LNCaP clone FGC (cell line): ENCODE data around the gene EPHB1.

ENCODE experiments used
- DNase-seq: peaks from one replicate; pipeline ENCODE4 v3.0.0-alpha.2; 2011; ENCODE audit warnings: low read depth
- H3K4me3 ChIP-seq: 2 replicates; pipeline ENCODE4 v1.5.1; 2011; ENCODE audit warnings: mild to moderate bottlenecking, low read depth, low read length, control low read depth
- TF ChIP-seq, protein P1 (sequence below): IDR thresholded peaks from 2 replicates; pipeline ENCODE4 v1.5.1; 2012; ENCODE audit warnings: mild to moderate bottlenecking; ENCODE audit not compliant: control insufficient read depth, insufficient read depth; ENCODE audit errors: extremely low read depth

EPHB1 gene

GRCh38 chr3:134922866-134923265, 127.8 kb downstream of the EPHB1 start:
- TF ChIP-seq, protein P1, sequence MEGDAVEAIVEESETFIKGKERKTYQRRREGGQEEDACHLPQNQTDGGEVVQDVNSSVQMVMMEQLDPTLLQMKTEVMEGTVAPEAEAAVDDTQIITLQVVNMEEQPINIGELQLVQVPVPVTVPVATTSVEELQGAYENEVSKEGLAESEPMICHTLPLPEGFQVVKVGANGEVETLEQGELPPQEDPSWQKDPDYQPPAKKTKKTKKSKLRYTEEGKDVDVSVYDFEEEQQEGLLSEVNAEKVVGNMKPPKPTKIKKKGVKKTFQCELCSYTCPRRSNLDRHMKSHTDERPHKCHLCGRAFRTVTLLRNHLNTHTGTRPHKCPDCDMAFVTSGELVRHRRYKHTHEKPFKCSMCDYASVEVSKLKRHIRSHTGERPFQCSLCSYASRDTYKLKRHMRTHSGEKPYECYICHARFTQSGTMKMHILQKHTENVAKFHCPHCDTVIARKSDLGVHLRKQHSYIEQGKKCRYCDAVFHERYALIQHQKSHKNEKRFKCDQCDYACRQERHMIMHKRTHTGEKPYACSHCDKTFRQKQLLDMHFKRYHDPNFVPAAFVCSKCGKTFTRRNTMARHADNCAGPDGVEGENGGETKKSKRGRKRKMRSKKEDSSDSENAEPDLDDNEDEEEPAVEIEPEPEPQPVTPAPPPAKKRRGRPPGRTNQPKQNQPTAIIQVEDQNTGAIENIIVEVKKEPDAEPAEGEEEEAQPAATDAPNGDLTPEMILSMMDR, result no peak
- no peak for DNase-seq
- H3K4me3 ChIP-seq, result no peak overlapping the region

DNA sequence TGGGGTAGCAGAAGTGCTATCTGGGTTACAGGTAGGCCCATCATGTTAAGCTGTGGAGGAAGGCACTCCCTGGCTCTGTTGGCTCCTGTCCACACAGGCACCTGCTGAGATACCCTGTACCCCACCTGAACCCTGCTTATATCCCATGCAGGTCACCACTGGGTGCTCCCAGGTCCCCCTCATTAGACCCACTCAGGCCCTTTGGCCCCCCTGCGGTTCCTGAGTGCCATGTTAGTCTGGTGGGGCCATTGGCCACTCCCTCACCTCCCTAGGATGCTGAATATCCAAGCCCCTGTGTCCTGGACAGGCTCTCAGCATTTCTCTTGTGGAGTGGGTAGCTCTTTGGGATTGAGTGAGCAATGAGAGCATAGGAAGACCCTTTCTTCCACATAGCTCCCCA, 128.2 kb downstream of the EPHB1 start:
- DNase-seq, result no peak
- no peak overlapping the region for H3K4me3 ChIP-seq
- TF ChIP-seq, protein P1, result no peak

DNA sequence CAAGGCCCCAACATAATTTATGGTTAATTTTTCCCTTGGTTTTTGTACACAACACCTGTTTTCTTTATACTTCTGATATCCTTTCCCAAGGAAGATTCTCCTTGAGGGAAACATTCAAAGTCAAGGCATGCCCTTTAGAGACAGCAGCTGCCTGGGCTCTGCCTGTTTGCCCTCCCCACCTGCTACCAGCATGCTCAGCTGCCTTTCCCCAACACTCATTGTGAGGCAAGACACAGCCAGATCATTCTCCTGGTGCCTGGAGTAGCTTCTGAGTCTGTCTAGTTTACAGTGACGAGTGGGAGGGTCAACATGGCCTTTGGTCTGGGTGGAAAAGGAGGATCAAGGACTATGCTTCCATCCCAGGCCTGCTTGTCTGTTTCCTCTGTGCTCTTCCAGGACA, 132.5 kb downstream of the EPHB1 start:
- H3K4me3 ChIP-seq, result no peak overlapping the region

DNA sequence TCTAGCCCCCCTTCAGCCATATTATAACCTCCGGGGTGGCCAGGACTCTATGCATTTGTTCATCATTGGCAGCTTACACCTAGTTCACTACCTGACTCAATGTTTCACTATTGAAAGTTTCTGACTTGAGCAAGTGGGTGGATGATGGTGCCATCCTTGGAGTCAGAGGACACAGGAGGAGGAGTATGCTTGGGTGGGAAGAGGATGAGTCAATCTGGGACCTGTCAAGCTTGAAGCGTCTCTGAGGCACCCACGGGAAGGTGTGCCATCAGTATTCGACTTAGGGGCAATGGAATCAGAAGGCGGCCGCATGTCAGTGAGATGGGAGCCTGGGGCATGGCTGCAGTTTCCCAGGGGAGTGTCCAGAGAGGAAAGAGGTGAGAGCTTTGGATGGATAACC, 133.3 kb downstream of the EPHB1 start:
- no peak for DNase-seq
- TF ChIP-seq, protein P1, result no peak
- H3K4me3 ChIP-seq, result no peak overlapping the region

More for the DNA sequence above, 132.5 kb downstream of the EPHB1 start:
- TF ChIP-seq, protein P1, result no peak
- no peak for DNase-seq

GRCh38 chr3:134928819-134929218, 133.8 kb downstream of the EPHB1 start:
- no peak overlapping the region for H3K4me3 ChIP-seq
- TF ChIP-seq, protein P1, result no peak
- DNase-seq, result no peak

DNA sequence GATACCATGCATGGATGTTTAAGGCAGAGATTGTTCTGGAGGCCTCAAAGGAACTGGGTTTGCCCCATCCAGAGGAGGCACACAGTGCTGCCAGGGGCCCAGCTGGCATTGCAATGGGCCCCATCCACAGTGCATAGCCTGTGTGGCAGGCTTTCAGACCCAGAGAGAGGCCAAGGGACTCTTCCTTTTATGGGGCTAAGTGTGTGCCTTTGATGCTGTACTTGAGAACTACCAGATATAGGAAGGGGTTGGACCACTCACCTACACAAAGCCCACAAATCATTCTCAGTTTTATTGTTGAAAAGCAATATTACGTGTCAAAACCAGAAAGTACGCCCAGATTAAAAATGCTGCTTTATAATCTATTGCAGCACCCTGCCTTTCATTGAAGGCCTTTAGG, 134.9 kb downstream of the EPHB1 start:
- TF ChIP-seq, protein P1, result no peak
- DNase-seq, result no peak
- no peak overlapping the region for H3K4me3 ChIP-seq

DNA sequence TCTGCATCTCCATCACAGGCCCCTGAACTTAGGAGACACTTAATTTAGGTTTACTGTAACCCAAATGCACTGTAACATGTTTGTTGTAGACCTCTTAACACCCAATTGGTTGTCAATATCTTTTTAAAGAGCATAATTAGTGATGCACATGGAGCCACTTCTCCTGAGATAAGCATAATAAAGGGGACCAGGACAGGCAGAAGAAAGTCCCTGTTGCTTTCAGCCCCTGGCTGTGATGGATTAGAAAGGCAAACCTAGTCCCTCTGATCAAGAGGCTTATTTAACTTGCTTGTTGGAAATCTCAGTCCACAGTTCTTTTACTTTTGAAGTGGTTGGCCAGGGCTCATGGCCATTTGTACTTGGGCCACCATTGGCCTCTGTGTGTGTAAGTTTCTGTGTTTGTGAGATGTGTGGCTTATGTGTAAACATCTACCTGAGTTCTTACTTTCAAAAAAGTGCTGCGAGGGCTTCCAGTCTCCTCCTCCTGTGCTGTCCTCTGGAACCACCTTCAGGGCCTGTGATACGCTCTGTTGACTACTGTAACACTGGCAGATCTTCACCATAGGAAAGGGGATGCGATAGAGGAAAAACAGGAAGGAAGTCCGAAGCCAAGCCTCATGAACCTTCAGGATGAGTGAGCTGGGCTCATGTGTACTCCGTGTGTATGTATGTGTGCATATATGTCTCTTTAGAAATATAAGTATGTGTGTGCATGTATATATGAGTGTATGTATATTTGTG, 136.2 kb downstream of the EPHB1 start:
- H3K4me3 ChIP-seq, result no peak overlapping the region
- no peak for DNase-seq
- TF ChIP-seq, protein P1, result no peak
